ENCODE measurements around the gene MAP6. TPM values are rescaled to one million over a fixed set of nuclear protein-coding genes. Genes with fewer than 3 reads are reported as not detected.

MAP6 gene
- total and polyA plus RNA-seq, 2 of the 13 experiments (the other 11 are each of a cell fraction or from before 2014, with no cell fraction given) = 0.04 TPM; not detected in 1

DNA sequence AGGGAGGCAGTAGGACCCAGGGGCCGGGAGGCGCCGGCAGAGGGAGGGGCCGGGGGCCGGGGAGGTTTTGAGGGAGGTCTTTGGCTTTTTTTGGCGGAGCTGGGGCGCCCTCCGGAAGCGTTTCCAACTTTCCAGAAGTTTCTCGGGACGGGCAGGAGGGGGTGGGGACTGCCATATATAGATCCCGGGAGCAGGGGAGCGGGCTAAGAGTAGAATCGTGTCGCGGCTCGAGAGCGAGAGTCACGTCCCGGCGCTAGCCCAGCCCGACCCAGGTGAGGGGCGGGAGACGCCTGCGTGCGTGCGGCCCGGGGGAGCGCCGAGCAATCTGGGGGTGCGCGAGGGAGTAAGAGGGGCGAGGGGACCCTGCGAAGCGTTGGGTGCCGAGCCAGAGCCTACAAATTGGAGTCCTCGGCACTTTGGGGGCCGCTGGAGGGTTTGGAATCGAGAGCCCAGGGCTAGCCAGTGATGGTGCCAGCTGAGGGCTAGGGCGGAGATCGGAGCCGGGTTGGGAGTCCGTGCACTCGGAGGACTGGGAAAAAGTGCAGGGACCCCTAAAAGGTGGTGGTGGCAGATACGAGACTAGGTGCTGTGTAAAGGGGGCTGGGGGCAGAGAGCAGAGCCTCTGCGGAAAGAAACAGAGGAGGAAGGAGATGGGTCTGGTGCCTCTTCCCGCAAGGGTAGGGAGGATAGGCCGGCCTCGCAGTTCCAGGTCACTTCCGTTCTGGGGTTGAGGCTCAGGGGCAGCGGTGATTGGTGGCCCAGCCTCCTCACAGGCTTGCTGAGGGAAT is 106.6 kb downstream of the MAP6 start, which contains the start of gene SERPINH1 (continued):
- TF ChIP-seq, protein P1, sequence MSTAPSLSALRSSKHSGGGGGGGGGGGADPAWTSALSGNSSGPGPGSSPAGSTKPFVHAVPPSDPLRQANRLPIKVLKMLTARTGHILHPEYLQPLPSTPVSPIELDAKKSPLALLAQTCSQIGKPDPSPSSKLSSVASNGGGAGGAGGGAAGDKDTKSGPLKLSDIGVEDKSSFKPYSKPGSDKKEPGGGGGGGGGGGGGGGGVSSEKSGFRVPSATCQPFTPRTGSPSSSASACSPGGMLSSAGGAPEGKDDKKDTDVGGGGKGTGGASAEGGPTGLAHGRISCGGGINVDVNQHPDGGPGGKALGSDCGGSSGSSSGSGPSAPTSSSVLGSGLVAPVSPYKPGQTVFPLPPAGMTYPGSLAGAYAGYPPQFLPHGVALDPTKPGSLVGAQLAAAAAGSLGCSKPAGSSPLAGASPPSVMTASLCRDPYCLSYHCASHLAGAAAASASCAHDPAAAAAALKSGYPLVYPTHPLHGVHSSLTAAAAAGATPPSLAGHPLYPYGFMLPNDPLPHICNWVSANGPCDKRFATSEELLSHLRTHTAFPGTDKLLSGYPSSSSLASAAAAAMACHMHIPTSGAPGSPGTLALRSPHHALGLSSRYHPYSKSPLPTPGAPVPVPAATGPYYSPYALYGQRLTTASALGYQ (CRISPR knock-in tag; IDR thresholded peaks at IDR 0.05) = no peak
- TF ChIP-seq ZNF879 (CRISPR knock-in tag; IDR thresholded peaks at IDR 0.05) (no peak), ESRRA (CRISPR knock-in tag; IDR thresholded peaks at IDR 0.05; ENCODE audit: low read depth) (no peak; the same call in 1 of the 2 replicates), TAF15 (IDR thresholded peaks at IDR 0.05; ENCODE audit: low read depth, low read length, poor library complexity, severe bottlenecking) (no peak), KLF12 (CRISPR knock-in tag; IDR thresholded peaks at IDR 0.05; ENCODE audit: borderline replicate concordance) (no peak; the same call in 1 of the 2 replicates), IKZF1 (IDR thresholded peaks at IDR 0.05) (no peak), ZFYVE20 (CRISPR knock-in tag; IDR thresholded peaks at IDR 0.05; ENCODE audit: borderline replicate concordance, low read depth) (no peak), SIN3B (IDR thresholded peaks at IDR 0.05; ENCODE audit: low read length) (0 out of 2 replicates have a peak, but pooled peaks have one; percentile 18), POLR2AphosphoS5 (IDR thresholded peaks at IDR 0.05; ENCODE audit: low read depth, low read length) (peak; percentile 94), KLF16 (CRISPR knock-in tag; IDR thresholded peaks at IDR 0.05) (no peak), ELF4 (CRISPR knock-in tag; IDR thresholded peaks at IDR 0.05; ENCODE audit: borderline replicate concordance) (no peak), ZMYM2 (CRISPR knock-in tag; IDR thresholded peaks at IDR 0.05) (no peak), TAF1 (CRISPR knock-in tag; IDR thresholded peaks at IDR 0.05) (peak; percentile 82; the same call in 1 of the 2 replicates), FIP1L1 (IDR thresholded peaks at IDR 0.05; ENCODE audit: borderline replicate concordance, insufficient read depth, low read depth, low read length) (no peak), ZNF12 (CRISPR knock-in tag; IDR thresholded peaks at IDR 0.05) (no peak), PRPF4 (IDR thresholded peaks at IDR 0.05; ENCODE audit: low read depth, low read length, poor library complexity, severe bottlenecking) (no peak), ZSCAN21 (CRISPR knock-in tag; IDR thresholded peaks at IDR 0.05; ENCODE audit: borderline replicate concordance) (0 out of 2 replicates have a peak, but pooled peaks have one; percentile 34), SYNCRIP (IDR thresholded peaks at IDR 0.05; ENCODE audit: insufficient read depth, low read depth, low read length) (no peak)
- TF ChIP-seq, protein P2, sequence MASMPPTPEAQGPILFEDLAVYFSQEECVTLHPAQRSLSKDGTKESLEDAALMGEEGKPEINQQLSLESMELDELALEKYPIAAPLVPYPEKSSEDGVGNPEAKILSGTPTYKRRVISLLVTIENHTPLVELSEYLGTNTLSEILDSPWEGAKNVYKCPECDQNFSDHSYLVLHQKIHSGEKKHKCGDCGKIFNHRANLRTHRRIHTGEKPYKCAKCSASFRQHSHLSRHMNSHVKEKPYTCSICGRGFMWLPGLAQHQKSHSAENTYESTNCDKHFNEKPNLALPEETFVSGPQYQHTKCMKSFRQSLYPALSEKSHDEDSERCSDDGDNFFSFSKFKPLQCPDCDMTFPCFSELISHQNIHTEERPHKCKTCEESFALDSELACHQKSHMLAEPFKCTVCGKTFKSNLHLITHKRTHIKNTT (CRISPR knock-in tag; IDR thresholded peaks at IDR 0.05) = no peak
- TF ChIP-seq, protein P3, sequence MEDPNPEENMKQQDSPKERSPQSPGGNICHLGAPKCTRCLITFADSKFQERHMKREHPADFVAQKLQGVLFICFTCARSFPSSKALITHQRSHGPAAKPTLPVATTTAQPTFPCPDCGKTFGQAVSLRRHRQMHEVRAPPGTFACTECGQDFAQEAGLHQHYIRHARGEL (CRISPR knock-in tag; IDR thresholded peaks at IDR 0.05) = no peak
- TF ChIP-seq, protein P4, sequence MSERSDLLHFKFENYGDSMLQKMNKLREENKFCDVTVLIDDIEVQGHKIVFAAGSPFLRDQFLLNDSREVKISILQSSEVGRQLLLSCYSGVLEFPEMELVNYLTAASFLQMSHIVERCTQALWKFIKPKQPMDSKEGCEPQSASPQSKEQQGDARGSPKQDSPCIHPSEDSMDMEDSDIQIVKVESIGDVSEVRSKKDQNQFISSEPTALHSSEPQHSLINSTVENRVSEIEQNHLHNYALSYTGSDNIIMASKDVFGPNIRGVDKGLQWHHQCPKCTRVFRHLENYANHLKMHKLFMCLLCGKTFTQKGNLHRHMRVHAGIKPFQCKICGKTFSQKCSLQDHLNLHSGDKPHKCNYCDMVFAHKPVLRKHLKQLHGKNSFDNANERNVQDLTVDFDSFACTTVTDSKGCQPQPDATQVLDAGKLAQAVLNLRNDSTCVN (CRISPR knock-in tag; IDR thresholded peaks at IDR 0.05; ENCODE audit: borderline replicate concordance) = peak; percentile 40
- TF ChIP-seq, protein P5, sequence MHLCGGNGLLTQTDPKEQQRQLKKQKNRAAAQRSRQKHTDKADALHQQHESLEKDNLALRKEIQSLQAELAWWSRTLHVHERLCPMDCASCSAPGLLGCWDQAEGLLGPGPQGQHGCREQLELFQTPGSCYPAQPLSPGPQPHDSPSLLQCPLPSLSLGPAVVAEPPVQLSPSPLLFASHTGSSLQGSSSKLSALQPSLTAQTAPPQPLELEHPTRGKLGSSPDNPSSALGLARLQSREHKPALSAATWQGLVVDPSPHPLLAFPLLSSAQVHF (CRISPR knock-in tag; IDR thresholded peaks at IDR 0.05) = no peak
- TF ChIP-seq, protein P6, sequence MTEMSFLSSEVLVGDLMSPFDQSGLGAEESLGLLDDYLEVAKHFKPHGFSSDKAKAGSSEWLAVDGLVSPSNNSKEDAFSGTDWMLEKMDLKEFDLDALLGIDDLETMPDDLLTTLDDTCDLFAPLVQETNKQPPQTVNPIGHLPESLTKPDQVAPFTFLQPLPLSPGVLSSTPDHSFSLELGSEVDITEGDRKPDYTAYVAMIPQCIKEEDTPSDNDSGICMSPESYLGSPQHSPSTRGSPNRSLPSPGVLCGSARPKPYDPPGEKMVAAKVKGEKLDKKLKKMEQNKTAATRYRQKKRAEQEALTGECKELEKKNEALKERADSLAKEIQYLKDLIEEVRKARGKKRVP (CRISPR knock-in tag; IDR thresholded peaks at IDR 0.05) = no peak
